ENCODE measurements around the gene PLCXD3.

- TF ChIP-seq CREB5 (CRISPR knock-in tag; IDR thresholded peaks at IDR 0.05; ENCODE audit: low read depth) = no peak
- no peak for TF ChIP-seq OSR1 (CRISPR knock-in tag; IDR thresholded peaks at IDR 0.05)
- no peak for TF ChIP-seq PATZ1 (CRISPR knock-in tag; IDR thresholded peaks at IDR 0.05; ENCODE audit: borderline replicate concordance)
- peak; percentile 73 for TF ChIP-seq ZFP3 (CRISPR knock-in tag; IDR thresholded peaks at IDR 0.05)
- no peak for TF ChIP-seq SNAI2 (CRISPR knock-in tag; IDR thresholded peaks at IDR 0.05)
- no peak for TF ChIP-seq RARB (CRISPR knock-in tag; IDR thresholded peaks at IDR 0.05)
These were observed 9.4 kb upstream of the PLCXD3 start for GRCh38 chr5:41519801-41520200.
